Liver (tissue), 9 donors: Measurements from ENCODE around the gene DPYD. TPM values are rescaled to one million over a fixed set of nuclear protein-coding genes. Genes with fewer than 3 reads are reported as not detected.

Source experiments
- DNase-seq: peaks from one replicate; pipeline ENCODE4 v3.0.0-alpha.2; 2017; ENCODE audit warnings: low spot score
- H3K27ac ChIP-seq, 2 donors: one replicate each; pipeline ENCODE4 v1.7.0; 2013; ENCODE audit warnings: inconsistent platforms in 2 of 2, low read length in 2 of 2, control low read depth in 1 of 2, low read depth in 1 of 2, mild to moderate bottlenecking in 1 of 2
- H3K27me3 ChIP-seq, 4 donors: one replicate each; pipeline versions ENCODE4 v1.6.1 to v1.7.0; 2013; ENCODE audit warnings: low read length in 3 of 4, inconsistent platforms in 1 of 4, mild to moderate bottlenecking in 1 of 4, moderate library complexity in 1 of 4; ENCODE audit not compliant: control insufficient read depth in 4 of 4, insufficient read depth in 4 of 4
- H3K36me3 ChIP-seq, 4 donors: one replicate each; pipeline versions ENCODE4 v1.6.1 to v1.7.0; 2013; ENCODE audit warnings: low read length in 3 of 4, mild to moderate bottlenecking in 3 of 4, low read depth in 1 of 4, moderate library complexity in 1 of 4; ENCODE audit not compliant: control insufficient read depth in 4 of 4, insufficient read depth in 3 of 4
- H3K4me1 ChIP-seq, 4 donors: one replicate each; pipeline versions ENCODE4 v1.6.1 to v1.7.0; 2013; ENCODE audit warnings: low read length in 3 of 4, mild to moderate bottlenecking in 3 of 4, moderate library complexity in 1 of 4; ENCODE audit not compliant: control insufficient read depth in 4 of 4, insufficient read depth in 4 of 4
- H3K4me3 ChIP-seq, 3 donors: one replicate each; pipeline versions ENCODE4 v1.6.1 to v1.7.0; 2013; ENCODE audit warnings: low read length in 3 of 3, control low read depth in 1 of 3, low read depth in 1 of 3, mild to moderate bottlenecking in 1 of 3
- H3K9ac ChIP-seq, 2 donors: one replicate each; pipeline ENCODE4 v1.7.0; 2013; ENCODE audit warnings: low read length in 2 of 2, mild to moderate bottlenecking in 2 of 2, moderate library complexity in 2 of 2, control low read depth in 1 of 2, low read depth in 1 of 2
- H3K9me3 ChIP-seq, 4 donors: one replicate each; pipeline versions ENCODE4 v1.6.1 to v1.7.0; 2013; ENCODE audit warnings: low read length in 3 of 4; ENCODE audit not compliant: control insufficient read depth in 4 of 4
- ATF3 ChIP-seq: IDR thresholded peaks from 2 replicates; pipeline ENCODE4 v1.6.1; 2016; ENCODE audit warnings: antibody characterized with exemption
- EGR1 ChIP-seq, 2 donors: IDR thresholded peaks; 2 replicates each; pipeline ENCODE4 v1.6.1; 2016 to 2018; ENCODE audit warnings: antibody characterized with exemption in 2 of 2, low read depth in 2 of 2
- FOXA1 ChIP-seq: IDR thresholded peaks from 2 replicates; pipeline ENCODE4 v1.6.1; 2016; ENCODE audit warnings: antibody characterized with exemption
- GABPA ChIP-seq, 2 donors: IDR thresholded peaks in 1 of 2; conservative IDR thresholded peaks in 1 of 2; 2 replicates each; pipeline ENCODE4 v1.6.1; 2016; ENCODE audit warnings: antibody characterized with exemption in 2 of 2, mild to moderate bottlenecking in 1 of 2, moderate library complexity in 1 of 2
- HNF4A ChIP-seq, 2 donors: conservative IDR thresholded peaks; 2 replicates each; pipeline ENCODE4 v1.6.1; 2016; ENCODE audit warnings: antibody characterized with exemption in 2 of 2, mild to moderate bottlenecking in 2 of 2
- HNF4G ChIP-seq: IDR thresholded peaks from 2 replicates; pipeline ENCODE4 v1.6.1; 2016; ENCODE audit warnings: antibody characterized with exemption
- JUND ChIP-seq, 2 donors: IDR thresholded peaks; 2 replicates each; pipeline ENCODE4 v1.6.1; 2016; ENCODE audit warnings: antibody characterized with exemption in 2 of 2
- NR2F2 ChIP-seq: IDR thresholded peaks from 2 replicates; pipeline ENCODE4 v1.6.1; 2016; ENCODE audit warnings: antibody characterized with exemption
- RAD21 ChIP-seq, 2 donors: IDR thresholded peaks; 2 replicates each; pipeline ENCODE4 v1.6.1; 2016; ENCODE audit warnings: antibody characterized with exemption in 2 of 2, mild to moderate bottlenecking in 2 of 2
- REST ChIP-seq: IDR thresholded peaks from 2 replicates; pipeline ENCODE4 v1.6.1; 2016; ENCODE audit warnings: antibody characterized with exemption, mild to moderate bottlenecking
- RXRA ChIP-seq, 2 donors: IDR thresholded peaks; 2 replicates each; pipeline ENCODE4 v1.6.1; 2017 to 2018; ENCODE audit warnings: antibody characterized with exemption in 2 of 2, mild to moderate bottlenecking in 1 of 2
- SP1 ChIP-seq: IDR thresholded peaks from 2 replicates; pipeline ENCODE4 v1.6.1; 2018; ENCODE audit warnings: antibody characterized with exemption, mild to moderate bottlenecking
- TAF1 ChIP-seq: conservative IDR thresholded peaks from 2 replicates; pipeline ENCODE4 v1.6.1; 2016; ENCODE audit warnings: antibody characterized with exemption, mild to moderate bottlenecking
- YY1 ChIP-seq: IDR thresholded peaks from 2 replicates; pipeline ENCODE4 v1.6.1; 2016; ENCODE audit warnings: antibody characterized with exemption, mild to moderate bottlenecking
- WGBS: extraction: QIAGEN DNeasy Blood & Tissue Kit; methylation state at CpG from one replicate; pipeline ENCODE4 v1.1.7; 2013; 5-methylcytosine and 5-hydroxymethylcytosine counted together
- polyA plus RNA-seq, 2 donors: library from polyadenylated mRNA; stranded (reverse) in 1 of 2; unstranded in 1 of 2; fragments of 200-250 nt in 1 of 2; fragments of >200 nt in 1 of 2; fragmentation: Nextera tagmentation in 1 of 2; extraction: Ambion mirVana in 1 of 2; gene quantifications; one replicate each; pipeline versions ENCODE4 v1.2.1 to v1.2.3, GENCODE V29; 2013 to 2015
- total RNA-seq, 2 donors: library from RNA; depleted of rRNA; stranded (reverse); fragments of >200 nt; gene quantifications; one replicate each; pipeline ENCODE4 v1.2.3, GENCODE V29; 2014
- TF ChIP-seq, protein P1 (sequence below): IDR thresholded peaks from 2 replicates; pipeline ENCODE4 v1.6.1; 2016; ENCODE audit warnings: antibody characterized with exemption
- TF ChIP-seq, protein P2 (sequence below): fragments of 150-350 bp; IDR thresholded peaks from 2 replicates; pipeline ENCODE4 v1.5.1; 2017; ENCODE audit warnings: improper control_type of control experiment, low read depth, low read length; ENCODE audit not compliant: missing input control
- TF ChIP-seq, protein P3 (sequence below): IDR thresholded peaks from 2 replicates; pipeline ENCODE4 v1.6.1; 2016; ENCODE audit warnings: antibody characterized with exemption
- donor health status: healthy.
- donor health status: healthy.
- donor health status: healthy.
- donor health status: healthy.
- donor health status: healthy.

The DPYD gene
- total and polyA plus RNA-seq, 4 donors, result 16.2 to 142 (median 47.0) TPM

GRCh38 chr1:97082160-97082848 lies 838.5 kb downstream of the DPYD start (continued):
- TF ChIP-seq EGR1 (IDR thresholded peaks at IDR 0.05; ENCODE audit: low read depth in 2 of 2) (no peak), FOXA1 (no peak), REST (no peak)

- Histone ChIP-seq H3K36me3 (peaks cover 2 to 18% (median 6%) of the 10 kb centered on the region in 4 donors), H3K4me3 (no peak overlapping the region), H3K27me3 (no peaks in the 10 kb centered on the region), H3K9ac (no peak overlapping the region), H3K4me1 (no peaks in the 10 kb centered on the region), H3K9me3 (no peaks in the 10 kb centered on the region), H3K27ac (no peak overlapping the region)
- no peak for DNase-seq
- 94% methylated on average over 6 of the region's 6 CpGs for WGBS
- TF ChIP-seq, protein P1, sequence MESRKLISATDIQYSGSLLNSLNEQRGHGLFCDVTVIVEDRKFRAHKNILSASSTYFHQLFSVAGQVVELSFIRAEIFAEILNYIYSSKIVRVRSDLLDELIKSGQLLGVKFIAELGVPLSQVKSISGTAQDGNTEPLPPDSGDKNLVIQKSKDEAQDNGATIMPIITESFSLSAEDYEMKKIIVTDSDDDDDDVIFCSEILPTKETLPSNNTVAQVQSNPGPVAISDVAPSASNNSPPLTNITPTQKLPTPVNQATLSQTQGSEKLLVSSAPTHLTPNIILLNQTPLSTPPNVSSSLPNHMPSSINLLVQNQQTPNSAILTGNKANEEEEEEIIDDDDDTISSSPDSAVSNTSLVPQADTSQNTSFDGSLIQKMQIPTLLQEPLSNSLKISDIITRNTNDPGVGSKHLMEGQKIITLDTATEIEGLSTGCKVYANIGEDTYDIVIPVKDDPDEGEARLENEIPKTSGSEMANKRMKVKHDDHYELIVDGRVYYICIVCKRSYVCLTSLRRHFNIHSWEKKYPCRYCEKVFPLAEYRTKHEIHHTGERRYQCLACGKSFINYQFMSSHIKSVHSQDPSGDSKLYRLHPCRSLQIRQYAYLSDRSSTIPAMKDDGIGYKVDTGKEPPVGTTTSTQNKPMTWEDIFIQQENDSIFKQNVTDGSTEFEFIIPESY, result no peak
- no peak for TF ChIP-seq NR2F2
- TF ChIP-seq SP1, result no peak
- TF ChIP-seq, protein P2, sequence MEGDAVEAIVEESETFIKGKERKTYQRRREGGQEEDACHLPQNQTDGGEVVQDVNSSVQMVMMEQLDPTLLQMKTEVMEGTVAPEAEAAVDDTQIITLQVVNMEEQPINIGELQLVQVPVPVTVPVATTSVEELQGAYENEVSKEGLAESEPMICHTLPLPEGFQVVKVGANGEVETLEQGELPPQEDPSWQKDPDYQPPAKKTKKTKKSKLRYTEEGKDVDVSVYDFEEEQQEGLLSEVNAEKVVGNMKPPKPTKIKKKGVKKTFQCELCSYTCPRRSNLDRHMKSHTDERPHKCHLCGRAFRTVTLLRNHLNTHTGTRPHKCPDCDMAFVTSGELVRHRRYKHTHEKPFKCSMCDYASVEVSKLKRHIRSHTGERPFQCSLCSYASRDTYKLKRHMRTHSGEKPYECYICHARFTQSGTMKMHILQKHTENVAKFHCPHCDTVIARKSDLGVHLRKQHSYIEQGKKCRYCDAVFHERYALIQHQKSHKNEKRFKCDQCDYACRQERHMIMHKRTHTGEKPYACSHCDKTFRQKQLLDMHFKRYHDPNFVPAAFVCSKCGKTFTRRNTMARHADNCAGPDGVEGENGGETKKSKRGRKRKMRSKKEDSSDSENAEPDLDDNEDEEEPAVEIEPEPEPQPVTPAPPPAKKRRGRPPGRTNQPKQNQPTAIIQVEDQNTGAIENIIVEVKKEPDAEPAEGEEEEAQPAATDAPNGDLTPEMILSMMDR, result no peak
- no peak for TF ChIP-seq FOXA1
- TF ChIP-seq ATF3, result no peak
- TF ChIP-seq RAD21 (IDR thresholded peaks at IDR 0.05), result no peak
- TF ChIP-seq HNF4G, result no peak
- TF ChIP-seq HNF4A (conservative IDR thresholded peaks at IDR 0.05), result no peak
- no peak for TF ChIP-seq RXRA (IDR thresholded peaks at IDR 0.05)
- no peak for TF ChIP-seq REST
- TF ChIP-seq EGR1 (IDR thresholded peaks at IDR 0.05; ENCODE audit: low read depth in 2 of 2), result no peak
- TF ChIP-seq YY1, result no peak
- TF ChIP-seq, protein P3, sequence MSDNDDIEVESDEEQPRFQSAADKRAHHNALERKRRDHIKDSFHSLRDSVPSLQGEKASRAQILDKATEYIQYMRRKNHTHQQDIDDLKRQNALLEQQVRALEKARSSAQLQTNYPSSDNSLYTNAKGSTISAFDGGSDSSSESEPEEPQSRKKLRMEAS, result no peak
- no peak for TF ChIP-seq JUND (IDR thresholded peaks at IDR 0.05)
- TF ChIP-seq TAF1, result no peak
- no peak for TF ChIP-seq GABPA (IDR thresholded peaks at IDR 0.05 in 1 of 2, conservative IDR thresholded peaks at IDR 0.05 in 1 of 2)
Observed at GRCh38 chr1:97078872-97079271, 842.0 kb downstream of the DPYD start.
